Loucy (cell line): ENCODE measurements around the gene IRAK3.

Source experiments
- EZH2phosphoT487 ChIP-seq: fragments of 200-600 bp; IDR thresholded peaks from 2 replicates; pipeline ENCODE4 v1.6.1; 2018; ENCODE audit warnings: antibody characterized with exemption, mild to moderate bottlenecking, moderate library complexity, borderline replicate concordance
- TF ChIP-seq, protein P1 (sequence below): fragments of 200-600 bp; sonication (generic); conservative IDR thresholded peaks from 2 replicates; pipeline ENCODE4 v1.5.1; 2014; ENCODE audit warnings: mild to moderate bottlenecking, antibody characterized with exemption, low read length

DNA sequence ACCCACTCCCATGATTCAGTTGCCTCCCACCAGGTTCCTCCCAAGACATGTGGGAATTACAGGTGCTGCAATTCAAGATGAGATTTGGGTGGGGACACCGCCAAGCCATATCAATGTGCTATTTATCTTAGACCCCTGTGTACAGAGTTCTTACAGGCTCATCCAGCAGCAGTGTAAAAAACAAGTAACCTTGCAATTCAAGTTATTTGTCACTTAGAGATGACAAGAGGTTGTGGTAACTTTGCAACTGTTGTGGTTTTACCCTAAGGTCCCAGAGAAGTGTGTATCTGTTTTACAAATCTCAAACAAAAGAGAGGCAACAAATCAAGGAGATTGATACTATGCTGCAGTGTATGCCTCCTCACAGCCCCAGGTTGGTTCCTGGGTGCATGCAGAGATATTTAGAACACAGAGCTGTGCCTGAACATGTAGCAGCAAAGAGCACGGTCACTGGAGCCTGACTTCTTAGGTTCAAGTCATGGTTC, 101.7 kb downstream of the IRAK3 start:
- TF ChIP-seq, protein P1, sequence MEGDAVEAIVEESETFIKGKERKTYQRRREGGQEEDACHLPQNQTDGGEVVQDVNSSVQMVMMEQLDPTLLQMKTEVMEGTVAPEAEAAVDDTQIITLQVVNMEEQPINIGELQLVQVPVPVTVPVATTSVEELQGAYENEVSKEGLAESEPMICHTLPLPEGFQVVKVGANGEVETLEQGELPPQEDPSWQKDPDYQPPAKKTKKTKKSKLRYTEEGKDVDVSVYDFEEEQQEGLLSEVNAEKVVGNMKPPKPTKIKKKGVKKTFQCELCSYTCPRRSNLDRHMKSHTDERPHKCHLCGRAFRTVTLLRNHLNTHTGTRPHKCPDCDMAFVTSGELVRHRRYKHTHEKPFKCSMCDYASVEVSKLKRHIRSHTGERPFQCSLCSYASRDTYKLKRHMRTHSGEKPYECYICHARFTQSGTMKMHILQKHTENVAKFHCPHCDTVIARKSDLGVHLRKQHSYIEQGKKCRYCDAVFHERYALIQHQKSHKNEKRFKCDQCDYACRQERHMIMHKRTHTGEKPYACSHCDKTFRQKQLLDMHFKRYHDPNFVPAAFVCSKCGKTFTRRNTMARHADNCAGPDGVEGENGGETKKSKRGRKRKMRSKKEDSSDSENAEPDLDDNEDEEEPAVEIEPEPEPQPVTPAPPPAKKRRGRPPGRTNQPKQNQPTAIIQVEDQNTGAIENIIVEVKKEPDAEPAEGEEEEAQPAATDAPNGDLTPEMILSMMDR: no peak
- no peak for TF ChIP-seq EZH2phosphoT487
